Uterus (tissue), 2 donors: ENCODE results near the gene CASR.

Experiments used
- POLR2A ChIP-seq, 2 donors: fragments of 450-650 bp; IDR thresholded peaks; one replicate each; pipeline ENCODE4 v1.6.1; 2016; ENCODE audit warnings: antibody characterized with exemption in 2 of 2, mild to moderate bottlenecking in 1 of 2, moderate library complexity in 1 of 2
- TF ChIP-seq, protein P1 (sequence below), 4 experiments: fragments of 200-600 bp in 2 of 4; fragments of 450-650 bp in 2 of 4; sonication (generic) in 2 of 4; IDR thresholded peaks; one replicate each; pipeline ENCODE4 v1.5.1; 2016 to 2019; ENCODE audit warnings: antibody characterized with exemption in 4 of 4, mild to moderate bottlenecking in 2 of 4, moderate library complexity in 1 of 4

DNA sequence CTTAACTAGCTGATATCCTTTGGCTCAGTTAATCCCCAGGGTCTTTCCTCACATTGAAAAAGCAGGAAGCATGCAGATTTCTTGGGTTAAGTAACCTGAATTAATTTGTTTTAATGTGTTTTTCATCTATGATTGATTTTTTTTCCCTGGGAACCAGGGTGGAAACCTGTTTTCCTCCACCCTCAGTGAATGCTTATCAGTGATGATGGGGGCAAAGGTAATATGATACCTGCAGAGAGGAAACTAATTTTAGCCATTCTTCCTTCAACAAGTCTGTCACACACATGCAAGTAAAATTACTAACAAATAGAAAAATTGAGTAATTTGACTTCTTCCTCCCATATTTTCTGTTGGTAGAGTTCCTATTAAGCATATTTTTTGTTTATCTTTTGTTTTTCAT, 5.9 kb downstream of the CASR start:
- TF ChIP-seq, protein P1, sequence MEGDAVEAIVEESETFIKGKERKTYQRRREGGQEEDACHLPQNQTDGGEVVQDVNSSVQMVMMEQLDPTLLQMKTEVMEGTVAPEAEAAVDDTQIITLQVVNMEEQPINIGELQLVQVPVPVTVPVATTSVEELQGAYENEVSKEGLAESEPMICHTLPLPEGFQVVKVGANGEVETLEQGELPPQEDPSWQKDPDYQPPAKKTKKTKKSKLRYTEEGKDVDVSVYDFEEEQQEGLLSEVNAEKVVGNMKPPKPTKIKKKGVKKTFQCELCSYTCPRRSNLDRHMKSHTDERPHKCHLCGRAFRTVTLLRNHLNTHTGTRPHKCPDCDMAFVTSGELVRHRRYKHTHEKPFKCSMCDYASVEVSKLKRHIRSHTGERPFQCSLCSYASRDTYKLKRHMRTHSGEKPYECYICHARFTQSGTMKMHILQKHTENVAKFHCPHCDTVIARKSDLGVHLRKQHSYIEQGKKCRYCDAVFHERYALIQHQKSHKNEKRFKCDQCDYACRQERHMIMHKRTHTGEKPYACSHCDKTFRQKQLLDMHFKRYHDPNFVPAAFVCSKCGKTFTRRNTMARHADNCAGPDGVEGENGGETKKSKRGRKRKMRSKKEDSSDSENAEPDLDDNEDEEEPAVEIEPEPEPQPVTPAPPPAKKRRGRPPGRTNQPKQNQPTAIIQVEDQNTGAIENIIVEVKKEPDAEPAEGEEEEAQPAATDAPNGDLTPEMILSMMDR (IDR thresholded peaks at IDR 0.05) = no peak
- no peak for TF ChIP-seq POLR2A (IDR thresholded peaks at IDR 0.05)
